ENCODE results near the gene IRF9. TPM values are rescaled to one million over a fixed set of nuclear protein-coding genes. Genes with fewer than 3 reads are reported as not detected.

IRF9 gene
- total and polyA plus RNA-seq, 2 experiments from 2014 or later = 8.2 to 8.4 TPM

DNA sequence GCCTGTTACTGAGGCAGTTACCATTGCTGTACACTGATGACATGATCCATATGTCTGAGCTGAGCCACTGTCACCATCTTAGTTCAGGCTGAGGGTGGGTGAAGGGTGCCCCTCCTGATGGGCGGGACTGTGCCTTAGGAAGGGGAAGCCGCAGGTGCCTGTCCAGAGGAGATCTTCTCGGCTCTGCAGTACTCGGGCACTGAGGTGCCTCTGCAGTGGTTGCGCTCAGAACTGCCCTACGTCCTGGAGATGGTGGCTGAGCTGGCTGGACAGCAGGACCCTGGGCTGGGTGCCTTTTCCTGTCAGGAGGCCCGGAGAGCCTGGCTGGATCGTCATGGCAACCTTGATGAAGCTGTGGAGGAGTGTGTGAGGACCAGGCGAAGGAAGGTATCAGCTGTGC is 10.1 kb upstream of the IRF9 start:
- Histone ChIP-seq H3K27ac (ENCODE audit: low read depth) (no peak overlapping the region), H3K4me2 (no peak overlapping the region), H3K4me3 (no peak overlapping the region), H3K27me3 (ENCODE audit: insufficient read depth) (no peaks in the 10 kb centered on the region), H2AFZ (no peak overlapping the region), H3K4me1 (ENCODE audit: insufficient read depth) (peaks cover 6% of the 10 kb centered on the region; the same call in 1 of the 2 replicates), H3K79me2 (replicated peaks; ENCODE audit: insufficient read depth) (peaks cover 23% of the 10 kb centered on the region), H3K9me2 (ENCODE audit: insufficient read depth) (no peaks in the 10 kb centered on the region), H3F3A (replicated peaks; ENCODE audit: low read depth) (no peaks in the 10 kb centered on the region), H3K36me3 (ENCODE audit: insufficient read depth) (peaks cover 33% of the 10 kb centered on the region), H4K20me1 (replicated peaks; ENCODE audit: insufficient read depth) (peaks cover 12% of the 10 kb centered on the region; the same call in 1 of the 2 replicates)
- peaks cover 14% of the 10 kb centered on the region for H3K4me1 Mint-ChIP-seq
- H3K36me3 Mint-ChIP-seq (ENCODE audit: low read depth) = peaks cover 71% of the 10 kb centered on the region
- ATAC-seq = no peak
- H3K9me3 Mint-ChIP-seq = no peaks in the 10 kb centered on the region; the same call in 2 of the 3 replicates
- H3K27me3 Mint-ChIP-seq (ENCODE audit: insufficient read depth, low read depth, poor library complexity) = peaks cover 11% of the 10 kb centered on the region
- no peak for DNase-seq (ENCODE audit: low spot score)
- no peak overlapping the region for H3K27ac Mint-ChIP-seq
- no peak overlapping the region for H3K4me3 Mint-ChIP-seq
- TF ChIP-seq, protein P1, sequence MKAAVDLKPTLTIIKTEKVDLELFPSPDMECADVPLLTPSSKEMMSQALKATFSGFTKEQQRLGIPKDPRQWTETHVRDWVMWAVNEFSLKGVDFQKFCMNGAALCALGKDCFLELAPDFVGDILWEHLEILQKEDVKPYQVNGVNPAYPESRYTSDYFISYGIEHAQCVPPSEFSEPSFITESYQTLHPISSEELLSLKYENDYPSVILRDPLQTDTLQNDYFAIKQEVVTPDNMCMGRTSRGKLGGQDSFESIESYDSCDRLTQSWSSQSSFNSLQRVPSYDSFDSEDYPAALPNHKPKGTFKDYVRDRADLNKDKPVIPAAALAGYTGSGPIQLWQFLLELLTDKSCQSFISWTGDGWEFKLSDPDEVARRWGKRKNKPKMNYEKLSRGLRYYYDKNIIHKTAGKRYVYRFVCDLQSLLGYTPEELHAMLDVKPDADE (IDR thresholded peaks at IDR 0.05) = no peak
- TF ChIP-seq NANOG (IDR thresholded peaks at IDR 0.05; ENCODE audit: borderline replicate concordance) (no peak), POLR2AphosphoS5 (IDR thresholded peaks at IDR 0.05; ENCODE audit: low read depth) (no peak), EZH2 (IDR thresholded peaks at IDR 0.05; ENCODE audit: low read depth, unreplicated experiment) (no peak), EZH2phosphoT487 (IDR thresholded peaks at IDR 0.05; ENCODE audit: unreplicated experiment) (no peak), ZNF331 (CRISPR knock-in tag; IDR thresholded peaks at IDR 0.05; ENCODE audit: low read depth) (no peak), STAT1 (IDR thresholded peaks at IDR 0.05; ENCODE audit: unreplicated experiment) (no peak), JUNB (IDR thresholded peaks at IDR 0.05; ENCODE audit: unreplicated experiment) (no peak), CREB1 (CRISPR knock-in tag; IDR thresholded peaks at IDR 0.05; ENCODE audit: low read depth) (no peak), ZNF114 (CRISPR knock-in tag; IDR thresholded peaks at IDR 0.05) (no peak)
- TF ChIP-seq, protein P2, sequence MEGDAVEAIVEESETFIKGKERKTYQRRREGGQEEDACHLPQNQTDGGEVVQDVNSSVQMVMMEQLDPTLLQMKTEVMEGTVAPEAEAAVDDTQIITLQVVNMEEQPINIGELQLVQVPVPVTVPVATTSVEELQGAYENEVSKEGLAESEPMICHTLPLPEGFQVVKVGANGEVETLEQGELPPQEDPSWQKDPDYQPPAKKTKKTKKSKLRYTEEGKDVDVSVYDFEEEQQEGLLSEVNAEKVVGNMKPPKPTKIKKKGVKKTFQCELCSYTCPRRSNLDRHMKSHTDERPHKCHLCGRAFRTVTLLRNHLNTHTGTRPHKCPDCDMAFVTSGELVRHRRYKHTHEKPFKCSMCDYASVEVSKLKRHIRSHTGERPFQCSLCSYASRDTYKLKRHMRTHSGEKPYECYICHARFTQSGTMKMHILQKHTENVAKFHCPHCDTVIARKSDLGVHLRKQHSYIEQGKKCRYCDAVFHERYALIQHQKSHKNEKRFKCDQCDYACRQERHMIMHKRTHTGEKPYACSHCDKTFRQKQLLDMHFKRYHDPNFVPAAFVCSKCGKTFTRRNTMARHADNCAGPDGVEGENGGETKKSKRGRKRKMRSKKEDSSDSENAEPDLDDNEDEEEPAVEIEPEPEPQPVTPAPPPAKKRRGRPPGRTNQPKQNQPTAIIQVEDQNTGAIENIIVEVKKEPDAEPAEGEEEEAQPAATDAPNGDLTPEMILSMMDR (conservative IDR thresholded peaks at IDR 0.05; ENCODE audit: low read depth in 2 of 2) = no peak
- TF ChIP-seq, protein P3, sequence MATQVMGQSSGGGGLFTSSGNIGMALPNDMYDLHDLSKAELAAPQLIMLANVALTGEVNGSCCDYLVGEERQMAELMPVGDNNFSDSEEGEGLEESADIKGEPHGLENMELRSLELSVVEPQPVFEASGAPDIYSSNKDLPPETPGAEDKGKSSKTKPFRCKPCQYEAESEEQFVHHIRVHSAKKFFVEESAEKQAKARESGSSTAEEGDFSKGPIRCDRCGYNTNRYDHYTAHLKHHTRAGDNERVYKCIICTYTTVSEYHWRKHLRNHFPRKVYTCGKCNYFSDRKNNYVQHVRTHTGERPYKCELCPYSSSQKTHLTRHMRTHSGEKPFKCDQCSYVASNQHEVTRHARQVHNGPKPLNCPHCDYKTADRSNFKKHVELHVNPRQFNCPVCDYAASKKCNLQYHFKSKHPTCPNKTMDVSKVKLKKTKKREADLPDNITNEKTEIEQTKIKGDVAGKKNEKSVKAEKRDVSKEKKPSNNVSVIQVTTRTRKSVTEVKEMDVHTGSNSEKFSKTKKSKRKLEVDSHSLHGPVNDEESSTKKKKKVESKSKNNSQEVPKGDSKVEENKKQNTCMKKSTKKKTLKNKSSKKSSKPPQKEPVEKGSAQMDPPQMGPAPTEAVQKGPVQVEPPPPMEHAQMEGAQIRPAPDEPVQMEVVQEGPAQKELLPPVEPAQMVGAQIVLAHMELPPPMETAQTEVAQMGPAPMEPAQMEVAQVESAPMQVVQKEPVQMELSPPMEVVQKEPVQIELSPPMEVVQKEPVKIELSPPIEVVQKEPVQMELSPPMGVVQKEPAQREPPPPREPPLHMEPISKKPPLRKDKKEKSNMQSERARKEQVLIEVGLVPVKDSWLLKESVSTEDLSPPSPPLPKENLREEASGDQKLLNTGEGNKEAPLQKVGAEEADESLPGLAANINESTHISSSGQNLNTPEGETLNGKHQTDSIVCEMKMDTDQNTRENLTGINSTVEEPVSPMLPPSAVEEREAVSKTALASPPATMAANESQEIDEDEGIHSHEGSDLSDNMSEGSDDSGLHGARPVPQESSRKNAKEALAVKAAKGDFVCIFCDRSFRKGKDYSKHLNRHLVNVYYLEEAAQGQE (IDR thresholded peaks at IDR 0.05; ENCODE audit: unreplicated experiment) = no peak
- TF ChIP-seq, protein P4, sequence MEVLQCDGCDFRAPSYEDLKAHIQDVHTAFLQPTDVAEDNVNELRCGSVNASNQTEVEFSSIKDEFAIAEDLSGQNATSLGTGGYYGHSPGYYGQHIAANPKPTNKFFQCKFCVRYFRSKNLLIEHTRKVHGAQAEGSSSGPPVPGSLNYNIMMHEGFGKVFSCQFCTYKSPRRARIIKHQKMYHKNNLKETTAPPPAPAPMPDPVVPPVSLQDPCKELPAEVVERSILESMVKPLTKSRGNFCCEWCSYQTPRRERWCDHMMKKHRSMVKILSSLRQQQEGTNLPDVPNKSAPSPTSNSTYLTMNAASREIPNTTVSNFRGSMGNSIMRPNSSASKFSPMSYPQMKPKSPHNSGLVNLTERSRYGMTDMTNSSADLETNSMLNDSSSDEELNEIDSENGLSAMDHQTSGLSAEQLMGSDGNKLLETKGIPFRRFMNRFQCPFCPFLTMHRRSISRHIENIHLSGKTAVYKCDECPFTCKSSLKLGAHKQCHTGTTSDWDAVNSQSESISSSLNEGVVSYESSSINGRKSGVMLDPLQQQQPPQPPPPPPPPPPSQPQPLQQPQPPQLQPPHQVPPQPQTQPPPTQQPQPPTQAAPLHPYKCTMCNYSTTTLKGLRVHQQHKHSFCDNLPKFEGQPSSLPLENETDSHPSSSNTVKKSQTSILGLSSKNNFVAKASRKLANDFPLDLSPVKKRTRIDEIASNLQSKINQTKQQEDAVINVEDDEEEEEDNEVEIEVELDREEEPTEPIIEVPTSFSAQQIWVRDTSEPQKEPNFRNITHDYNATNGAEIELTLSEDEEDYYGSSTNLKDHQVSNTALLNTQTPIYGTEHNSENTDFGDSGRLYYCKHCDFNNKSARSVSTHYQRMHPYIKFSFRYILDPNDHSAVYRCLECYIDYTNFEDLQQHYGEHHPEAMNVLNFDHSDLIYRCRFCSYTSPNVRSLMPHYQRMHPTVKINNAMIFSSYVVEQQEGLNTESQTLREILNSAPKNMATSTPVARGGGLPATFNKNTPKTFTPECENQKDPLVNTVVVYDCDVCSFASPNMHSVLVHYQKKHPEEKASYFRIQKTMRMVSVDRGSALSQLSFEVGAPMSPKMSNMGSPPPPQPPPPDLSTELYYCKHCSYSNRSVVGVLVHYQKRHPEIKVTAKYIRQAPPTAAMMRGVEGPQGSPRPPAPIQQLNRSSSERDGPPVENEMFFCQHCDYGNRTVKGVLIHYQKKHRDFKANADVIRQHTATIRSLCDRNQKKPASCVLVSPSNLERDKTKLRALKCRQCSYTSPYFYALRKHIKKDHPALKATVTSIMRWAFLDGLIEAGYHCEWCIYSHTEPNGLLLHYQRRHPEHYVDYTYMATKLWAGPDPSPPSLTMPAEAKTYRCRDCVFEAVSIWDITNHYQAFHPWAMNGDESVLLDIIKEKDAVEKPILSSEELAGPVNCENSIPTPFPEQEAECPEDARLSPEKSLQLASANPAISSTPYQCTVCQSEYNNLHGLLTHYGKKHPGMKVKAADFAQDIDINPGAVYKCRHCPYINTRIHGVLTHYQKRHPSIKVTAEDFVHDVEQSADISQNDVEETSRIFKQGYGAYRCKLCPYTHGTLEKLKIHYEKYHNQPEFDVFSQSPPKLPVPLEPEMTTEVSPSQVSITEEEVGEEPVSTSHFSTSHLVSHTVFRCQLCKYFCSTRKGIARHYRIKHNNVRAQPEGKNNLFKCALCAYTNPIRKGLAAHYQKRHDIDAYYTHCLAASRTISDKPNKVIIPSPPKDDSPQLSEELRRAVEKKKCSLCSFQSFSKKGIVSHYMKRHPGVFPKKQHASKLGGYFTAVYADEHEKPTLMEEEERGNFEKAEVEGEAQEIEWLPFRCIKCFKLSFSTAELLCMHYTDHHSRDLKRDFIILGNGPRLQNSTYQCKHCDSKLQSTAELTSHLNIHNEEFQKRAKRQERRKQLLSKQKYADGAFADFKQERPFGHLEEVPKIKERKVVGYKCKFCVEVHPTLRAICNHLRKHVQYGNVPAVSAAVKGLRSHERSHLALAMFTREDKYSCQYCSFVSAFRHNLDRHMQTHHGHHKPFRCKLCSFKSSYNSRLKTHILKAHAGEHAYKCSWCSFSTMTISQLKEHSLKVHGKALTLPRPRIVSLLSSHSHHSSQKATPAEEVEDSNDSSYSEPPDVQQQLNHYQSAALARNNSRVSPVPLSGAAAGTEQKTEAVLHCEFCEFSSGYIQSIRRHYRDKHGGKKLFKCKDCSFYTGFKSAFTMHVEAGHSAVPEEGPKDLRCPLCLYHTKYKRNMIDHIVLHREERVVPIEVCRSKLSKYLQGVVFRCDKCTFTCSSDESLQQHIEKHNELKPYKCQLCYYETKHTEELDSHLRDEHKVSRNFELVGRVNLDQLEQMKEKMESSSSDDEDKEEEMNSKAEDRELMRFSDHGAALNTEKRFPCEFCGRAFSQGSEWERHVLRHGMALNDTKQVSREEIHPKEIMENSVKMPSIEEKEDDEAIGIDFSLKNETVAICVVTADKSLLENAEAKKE (CRISPR knock-in tag; IDR thresholded peaks at IDR 0.05) = no peak

All from GM23338 (cell line).